GM12892 (cell line): ENCODE results near the gene SORT1.
"Not testable (repeated sequence)": the region's sequence is repeated elsewhere in the genome, so short reads cannot be mapped to it uniquely, and the experiment has no call there.

Experiments used
- DNase-seq: peaks from one replicate; pipeline ENCODE4 v3.0.0; 2011; ENCODE audit not compliant: insufficient read length
- FAIRE-seq: peaks from 2 replicates; lab custom pipeline; 2011; peaks lifted over from hg19 to GRCh38; lab: Jason Lieb, UNC
- POLR2A ChIP-seq: IDR thresholded peaks from 2 replicates; pipeline ENCODE4 v1.6.1; 2011; ENCODE audit warnings: low read depth, low read length, control low read depth
- POLR2AphosphoS5 ChIP-seq: IDR thresholded peaks from 2 replicates; pipeline ENCODE4 v1.6.1; 2011; ENCODE audit warnings: low read depth, low read length, control low read depth
- TAF1 ChIP-seq: IDR thresholded peaks from 2 replicates; pipeline ENCODE4 v1.6.1; 2011; ENCODE audit warnings: low read depth, mild to moderate bottlenecking, control low read depth, low read length, borderline replicate concordance

The SORT1 gene

GRCh38 chr1:109299558-109300343, 98.0 kb downstream of the SORT1 start:
- FAIRE-seq (no peak), DNase-seq (no peak)
- TF ChIP-seq POLR2AphosphoS5 = no peak
- no peak for TF ChIP-seq TAF1
- no peak for TF ChIP-seq POLR2A

GRCh38 chr1:109298666-109299557, 98.8 kb downstream of the SORT1 start:
- no peak for FAIRE-seq
- no peak for TF ChIP-seq TAF1
- no peak for TF ChIP-seq POLR2AphosphoS5
- no peak for TF ChIP-seq POLR2A
- no peak for DNase-seq

- no peak for TF ChIP-seq POLR2A
- TF ChIP-seq POLR2AphosphoS5 = no peak
- TF ChIP-seq TAF1 = no peak
- no peak for DNase-seq
- FAIRE-seq = no peak
Observed at GRCh38 chr1:109296782-109297181, 100.9 kb downstream of the SORT1 start.

- no peak for TF ChIP-seq POLR2AphosphoS5
- no peak for TF ChIP-seq TAF1
- TF ChIP-seq POLR2A = no peak
- DNase-seq (no peak), FAIRE-seq (no peak)
Observed at GRCh38 chr1:109295712-109296415, 101.9 kb downstream of the SORT1 start.

GRCh38 chr1:109294481-109294880, 103.2 kb downstream of the SORT1 start:
- no peak for TF ChIP-seq POLR2AphosphoS5
- TF ChIP-seq TAF1 = no peak
- TF ChIP-seq POLR2A = no peak
- no peak for FAIRE-seq
- no peak for DNase-seq

- TF ChIP-seq TAF1 = no peak
- no peak for TF ChIP-seq POLR2AphosphoS5
- no peak for TF ChIP-seq POLR2A
- no peak for DNase-seq
- no peak for FAIRE-seq
Observed at GRCh38 chr1:109293026-109293425, 104.7 kb downstream of the SORT1 start.

- DNase-seq = no peak
- no peak for FAIRE-seq
- TF ChIP-seq POLR2A = no peak
- no peak for TF ChIP-seq TAF1
- TF ChIP-seq POLR2AphosphoS5 = no peak
Observed at GRCh38 chr1:109292364-109292763, 105.4 kb downstream of the SORT1 start.

- no peak for FAIRE-seq
- DNase-seq = no peak
- TF ChIP-seq TAF1 (no peak), POLR2A (no peak)
Observed at GRCh38 chr1:109290998-109291397, 106.7 kb downstream of the SORT1 start.

- DNase-seq (no peak), FAIRE-seq (no peak)
- TF ChIP-seq TAF1 (no peak), POLR2AphosphoS5 (no peak), POLR2A (no peak)
Observed at GRCh38 chr1:109290137-109290536, 107.6 kb downstream of the SORT1 start.

- not testable (repeated sequence) for FAIRE-seq
Observed at GRCh38 chr1:109286762-109287161, 111.0 kb downstream of the SORT1 start.

GRCh38 chr1:109283748-109284600, 113.7 kb downstream of the SORT1 start:
- TF ChIP-seq TAF1 (no peak), POLR2A (no peak), POLR2AphosphoS5 (no peak)
- no peak for DNase-seq
- peak; percentile 9 for FAIRE-seq

More at GRCh38 chr1:109286762-109287161, 111.0 kb downstream of the SORT1 start:
- not testable (repeated sequence) for DNase-seq
